ENCODE measurements around the gene RNF32. TPM values are rescaled to one million over a fixed set of nuclear protein-coding genes. Genes with fewer than 3 reads are reported as not detected.
"Not testable (repeated sequence)": the region's sequence is repeated elsewhere in the genome, so short reads cannot be mapped to it uniquely, and the experiment has no call there.

RNF32 gene
- total RNA-seq, 4 donors from 2014 or later, result 0.29 to 1.1 (median 0.83) TPM; not detected in 1

DNA sequence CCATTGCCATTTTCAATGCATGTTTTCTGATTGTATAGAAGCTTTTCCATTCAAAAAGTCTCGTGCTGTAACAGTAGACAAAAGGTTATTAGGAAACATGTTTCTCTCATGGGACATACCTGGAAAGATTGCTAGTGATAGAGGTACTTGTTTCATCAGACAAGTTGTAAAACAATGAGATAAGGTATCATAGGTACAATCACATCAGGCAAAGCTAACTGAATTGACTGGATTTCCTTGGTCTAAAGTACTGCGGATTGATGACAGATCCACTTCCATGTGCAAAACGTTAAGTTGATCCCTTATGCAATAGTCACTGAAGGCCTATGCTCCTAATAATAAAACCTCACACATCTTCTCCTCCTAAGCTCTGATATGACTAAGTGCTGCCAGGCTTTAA lies 6.5 kb upstream of the RNF32 start:
- intact Hi-C loops (cut with DNase I), result no loop called here
- no peak for TF ChIP-seq POLR2A (IDR thresholded peaks at IDR 0.05; ENCODE audit: low read depth)
- TF ChIP-seq EP300 (IDR thresholded peaks at IDR 0.05), result no peak
- no peak for TF ChIP-seq POLR2AphosphoS5 (IDR thresholded peaks at IDR 0.05)
- TF ChIP-seq CTCF (IDR thresholded peaks at IDR 0.05), result no peak

DNA sequence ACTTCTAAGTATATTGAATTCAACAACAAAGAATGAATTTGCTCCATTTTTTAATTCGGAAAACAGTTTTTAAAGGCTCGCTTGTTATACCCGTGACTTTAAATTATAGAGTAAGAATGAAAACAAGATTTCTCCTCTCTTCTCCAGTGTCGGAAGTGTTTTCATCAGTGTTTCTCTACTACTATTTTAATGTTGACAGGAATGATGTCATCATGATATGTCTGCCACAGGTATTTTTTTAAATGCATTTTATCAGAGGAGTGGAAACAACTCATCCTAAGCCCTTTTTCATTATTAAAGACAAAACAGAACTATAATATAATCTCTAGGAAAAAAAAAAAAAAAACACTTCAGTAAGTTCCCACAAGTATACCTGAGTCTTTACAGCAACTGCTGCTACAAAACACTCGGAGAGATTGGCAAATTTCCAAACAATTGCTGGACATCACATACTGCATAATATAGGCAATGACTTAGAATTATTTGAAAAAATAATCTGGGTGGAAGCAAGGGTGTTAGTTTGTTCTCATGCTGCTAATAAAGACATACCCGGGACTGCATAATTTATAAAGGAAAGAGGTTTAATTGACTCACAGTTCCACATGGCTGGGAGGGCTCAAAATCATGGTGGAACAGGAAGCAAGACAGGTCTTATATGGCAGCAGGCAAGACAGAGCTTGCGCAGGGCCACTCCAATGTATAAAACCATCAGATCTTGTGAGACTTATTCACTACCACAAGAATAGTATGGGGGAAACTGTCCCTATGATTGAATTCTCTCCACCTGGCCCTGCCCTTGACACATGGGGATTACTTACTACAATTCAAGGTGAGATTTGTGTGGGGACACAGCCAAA lies 4.8 kb upstream of the RNF32 start:
- peaks cover 0 to 8% (median 0%) of the 10 kb centered on the region in 4 donors for H3K9me3 ChIP-seq
- H3K4me1 ChIP-seq, result peaks cover 7 to 14% (median 13%) of the 10 kb centered on the region in 4 donors
- peaks cover 0 to 7% (median 0%) of the 10 kb centered on the region in 4 donors for H3K27me3 ChIP-seq
- no peak for DNase-seq (ENCODE audit: extremely low spot score)
- TF ChIP-seq CTCF (IDR thresholded peaks at IDR 0.05) (no peak), POLR2AphosphoS5 (IDR thresholded peaks at IDR 0.05) (no peak), POLR2A (IDR thresholded peaks at IDR 0.05; ENCODE audit: low read depth) (no peak), EP300 (IDR thresholded peaks at IDR 0.05) (no peak)
- H3K27ac ChIP-seq (replicated peaks in 1 of 4), result no peak overlapping the region
- intact Hi-C loops (cut with DNase I), result no loop called here
- H3K36me3 ChIP-seq, result no peaks in the 10 kb centered on the region
- 83% methylated on average over 7 of the region's 7 CpGs for WGBS
- H3K4me3 ChIP-seq, result no peak overlapping the region

More for the DNA sequence above, 6.5 kb upstream of the RNF32 start:
- no peak for DNase-seq (ENCODE audit: extremely low spot score)
- H3K9me3 ChIP-seq, result peaks cover 0 to 10% (median 2%) of the 10 kb centered on the region in 4 donors
- no peaks in the 10 kb centered on the region for H3K36me3 ChIP-seq
- no peak overlapping the region for H3K4me3 ChIP-seq
- no peak overlapping the region for H3K27ac ChIP-seq (replicated peaks in 1 of 4)
- H3K27me3 ChIP-seq, result no peaks in the 10 kb centered on the region
- WGBS, result 86% methylated on average over 3 of the region's 3 CpGs
- H3K4me1 ChIP-seq, result no peaks in the 10 kb centered on the region

GRCh38 chr7:156637093-156637492 lies 3.5 kb upstream of the RNF32 start:
- intact Hi-C loops (cut with DNase I); DNase-seq (ENCODE audit: extremely low spot score); H3K27me3 ChIP-seq; H3K9me3 ChIP-seq; H3K27ac ChIP-seq (replicated peaks in 1 of 4); H3K4me3 ChIP-seq; H3K36me3 ChIP-seq: not testable (repeated sequence)
- peaks cover 7 to 21% (median 19%) of the 10 kb centered on the region in 4 donors for H3K4me1 ChIP-seq
- 95% methylated on average over 7 of the region's 7 CpGs for WGBS

- Histone ChIP-seq H3K27ac (replicated peaks in 1 of 4) (no peak overlapping the region), H3K4me3 (no peak overlapping the region), H3K4me1 (peaks cover 7 to 21% (median 19%) of the 10 kb centered on the region in 4 donors), H3K9me3 (peaks cover 0 to 8% (median 0%) of the 10 kb centered on the region in 4 donors), H3K36me3 (no peaks in the 10 kb centered on the region), H3K27me3 (peaks cover 0 to 7% (median 0%) of the 10 kb centered on the region in 4 donors)
- no peak for TF ChIP-seq POLR2A (IDR thresholded peaks at IDR 0.05; ENCODE audit: low read depth)
- no peak for TF ChIP-seq EP300 (IDR thresholded peaks at IDR 0.05)
- no peak for TF ChIP-seq CTCF (IDR thresholded peaks at IDR 0.05)
- TF ChIP-seq POLR2AphosphoS5 (IDR thresholded peaks at IDR 0.05), result no peak
- intact Hi-C loops (cut with DNase I), result no loop called here
- no peak for DNase-seq (ENCODE audit: extremely low spot score)
- WGBS, result 97% methylated on average over 8 of the region's 8 CpGs
These were observed 2.0 kb upstream of the RNF32 start for GRCh38 chr7:156638443-156639077.
